HG03280 (cell line): ENCODE measurements around the gene MT1F.
A peak's percentile ranks its signal among the peaks of the same experiment; 100 is the strongest.

Source experiments
- ATAC-seq: cut with Tn5 transposase; IDR thresholded peaks from one replicate; pipeline ENCODE4 v1.9.1; 2021; ENCODE audit warnings: mild to moderate bottlenecking, moderate library complexity; ENCODE audit not compliant: unreplicated experiment

MT1F gene

GRCh38 chr16:56625140-56625942 lies 32.4 kb upstream of the MT1F start, which contains the start of gene MT1E:
MT1E (plus strand) TSS chr16:56625781; CDS start chr16:56625852, 71 bp downstream.
- ATAC-seq = no peak

- ATAC-seq = no peak
Observed at GRCh38 chr16:56625943-56626654, 31.7 kb upstream of the MT1F start.

- no peak for ATAC-seq
Observed at GRCh38 chr16:56626685-56627084, 31.1 kb upstream of the MT1F start.

GRCh38 chr16:56628486-56629350 lies 29.0 kb upstream of the MT1F start:
- ATAC-seq = no peak

GRCh38 chr16:56629531-56629930 lies 28.2 kb upstream of the MT1F start:
- no peak for ATAC-seq

DNA sequence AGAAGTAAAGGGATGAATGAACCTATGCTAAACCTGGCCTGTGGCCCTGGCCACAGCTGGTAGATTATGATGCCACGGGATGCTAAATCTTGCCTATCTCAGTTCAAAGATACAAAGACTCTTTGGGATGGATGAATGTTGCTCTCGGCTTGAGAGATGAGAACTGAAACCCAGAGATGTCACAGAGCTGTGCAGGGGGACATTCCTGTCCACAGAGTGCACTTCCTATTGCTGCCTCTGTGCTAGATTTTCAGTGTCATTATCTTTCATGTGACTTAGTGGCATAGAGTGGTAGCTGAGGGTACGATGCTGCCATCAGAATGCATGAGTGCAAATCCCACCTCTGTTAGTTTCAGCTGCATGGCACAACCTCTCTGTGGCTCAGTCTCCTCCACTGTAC lies 27.6 kb upstream of the MT1F start:
- peak; percentile 53 for ATAC-seq

DNA sequence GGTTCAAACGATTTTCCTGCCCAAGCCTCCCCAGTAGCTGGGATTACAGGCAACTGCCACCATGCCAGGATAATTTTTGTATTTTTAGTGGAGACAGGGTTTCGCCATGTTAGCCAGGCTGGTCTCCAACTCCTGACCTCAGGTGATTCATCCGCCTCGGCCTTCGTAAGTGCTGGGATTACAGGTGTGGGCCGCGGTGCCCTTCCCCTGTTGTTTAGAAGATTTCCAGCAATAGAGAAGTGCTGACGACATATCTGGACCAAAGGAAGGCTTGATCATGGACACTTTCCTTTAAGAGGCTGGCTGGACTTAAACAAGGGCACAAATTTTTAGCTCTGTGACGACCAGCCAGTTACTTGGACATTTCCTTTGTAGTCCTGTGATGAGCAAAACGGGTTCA lies 26.6 kb upstream of the MT1F start:
- no peak for ATAC-seq

DNA sequence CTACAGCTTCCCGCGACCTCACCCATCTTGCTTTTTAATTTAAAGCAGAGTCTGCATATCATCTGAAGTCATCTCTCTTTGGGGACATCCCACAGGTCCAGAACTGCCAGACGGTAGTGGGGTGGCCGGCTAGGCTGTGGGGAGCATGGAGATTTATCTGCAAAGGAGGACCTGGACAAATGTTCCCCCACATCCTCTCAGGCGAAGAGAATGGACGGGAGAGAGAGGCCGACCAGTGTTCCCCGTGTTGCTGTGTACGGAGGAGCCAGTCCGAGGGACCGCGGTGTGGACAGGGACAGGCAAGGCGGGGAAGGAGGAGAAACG lies 26.0 kb upstream of the MT1F start:
- no peak for ATAC-seq

DNA sequence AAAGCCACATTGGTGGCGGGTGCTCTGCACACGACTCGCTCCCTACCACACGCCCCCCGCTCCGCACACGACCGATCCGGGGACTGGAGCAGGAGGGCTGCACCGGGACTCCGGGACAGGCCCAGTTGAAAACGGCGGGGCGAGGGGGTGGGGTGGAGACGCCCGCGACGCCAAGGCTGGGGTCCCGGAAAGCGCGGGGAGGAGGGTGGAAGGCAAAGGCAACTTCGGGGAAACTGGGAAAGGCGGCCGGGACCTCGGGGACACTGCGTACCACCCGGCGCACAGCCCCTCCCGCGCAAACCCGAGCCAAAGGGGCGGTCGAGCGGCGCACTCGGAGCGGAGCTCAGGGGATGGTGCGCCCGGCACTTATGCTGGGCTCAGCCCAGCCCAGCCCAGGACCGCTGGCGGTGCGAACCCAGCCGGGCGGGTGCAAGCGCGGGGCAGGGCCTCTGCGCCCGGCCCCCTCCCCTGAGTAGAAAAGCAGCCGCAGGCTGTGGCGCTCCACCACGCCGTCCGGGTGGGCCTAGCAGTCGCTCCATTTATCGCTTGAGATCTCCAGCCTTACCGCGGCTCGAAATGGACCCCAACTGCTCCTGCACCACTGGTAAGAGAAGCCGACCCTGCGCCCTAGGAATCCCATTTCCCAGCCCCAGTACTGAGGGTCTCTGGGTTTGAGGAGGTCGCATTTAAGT lies 25.5 kb upstream of the MT1F start, which contains the start of gene MT1M:
TSS of gene MT1M (plus strand) at position 504 of the 692 bp plus-strand sequence. CDS start at position 577, 73 bp downstream.
- no peak for ATAC-seq

DNA sequence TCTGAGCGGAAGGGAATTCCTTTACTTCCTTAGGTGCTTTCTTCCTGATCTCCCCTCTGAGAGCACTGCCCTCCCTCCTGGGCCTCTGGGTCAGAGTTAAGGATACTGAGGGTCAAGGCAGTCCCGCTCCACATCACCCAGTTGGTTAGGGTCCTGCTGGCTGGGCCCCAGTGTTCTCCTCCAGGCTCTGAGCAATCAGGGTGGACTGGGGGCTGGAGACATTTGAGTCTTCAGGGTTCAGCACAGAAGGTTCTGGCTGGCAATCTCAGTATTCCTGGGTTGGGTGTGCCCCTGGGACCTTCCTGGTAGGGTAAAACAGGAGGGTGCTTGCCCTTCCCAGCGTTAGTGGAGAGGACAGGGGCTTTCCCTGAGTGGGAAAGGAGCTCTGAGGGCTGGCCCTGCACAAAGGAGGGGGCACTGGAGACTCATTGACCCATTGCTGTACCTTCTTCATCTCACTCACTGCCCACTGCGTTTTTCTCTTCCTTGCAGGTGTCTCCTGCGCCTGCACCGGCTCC lies 24.9 kb upstream of the MT1F start:
- no peak for ATAC-seq

DNA sequence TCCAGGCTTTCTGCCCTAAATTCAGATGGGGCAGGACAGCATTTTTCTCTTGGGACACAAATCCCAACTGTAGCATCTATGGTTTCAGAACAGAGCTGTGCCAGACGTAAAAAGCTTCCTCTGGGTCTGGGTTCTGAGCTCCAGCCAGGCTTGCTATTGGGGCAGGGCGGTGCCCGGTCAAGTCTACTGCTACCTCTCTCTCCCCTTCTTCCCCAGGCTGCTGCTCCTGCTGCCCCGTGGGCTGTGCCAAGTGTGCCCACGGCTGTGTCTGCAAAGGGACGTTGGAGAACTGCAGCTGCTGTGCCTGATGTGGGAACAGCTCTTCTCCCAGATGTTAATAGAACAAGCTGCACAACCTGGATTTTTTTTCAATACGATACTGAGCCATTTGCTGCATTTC lies 24.2 kb upstream of the MT1F start:
- ATAC-seq = no peak

DNA sequence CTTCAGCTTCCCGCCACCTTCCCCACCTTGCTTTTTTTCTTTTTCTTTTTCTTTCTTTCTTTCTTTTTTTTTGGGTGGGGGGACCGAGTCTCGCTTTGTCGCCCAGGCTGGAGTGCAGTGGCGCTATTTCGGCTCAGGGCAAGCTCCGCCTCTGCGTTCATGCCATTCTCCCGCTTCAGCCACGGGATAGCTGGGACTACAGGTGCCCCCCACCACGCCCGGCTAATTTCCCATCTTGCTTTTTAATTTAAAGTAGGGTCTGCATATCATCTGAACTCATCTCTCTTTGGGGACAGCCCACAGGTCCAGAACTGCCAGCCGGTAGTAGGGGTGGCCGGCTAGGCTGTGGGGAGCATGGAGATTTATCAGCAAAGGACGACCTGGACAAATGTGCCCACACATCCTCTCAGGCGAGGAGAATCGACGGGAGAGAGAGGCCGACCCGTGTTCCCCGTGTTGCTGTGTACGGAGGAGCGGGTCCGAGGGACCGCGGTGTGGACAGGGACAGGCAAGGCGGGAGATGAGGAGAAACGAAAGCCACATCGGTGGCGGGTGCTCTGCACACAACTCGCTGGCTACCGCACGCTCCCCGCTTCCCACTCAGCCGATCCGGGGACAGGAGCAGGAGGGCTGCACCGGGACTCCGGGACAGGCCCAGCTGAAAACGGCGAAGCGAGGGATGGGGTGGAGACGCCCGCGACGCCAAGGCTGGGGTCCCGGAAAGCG lies 22.9 kb upstream of the MT1F start:
- no peak for ATAC-seq

GRCh38 chr16:56635441-56635967 lies 22.3 kb upstream of the MT1F start:
- ATAC-seq = no peak

- ATAC-seq = no peak
Observed at GRCh38 chr16:56636616-56637413, 20.9 kb upstream of the MT1F start.

GRCh38 chr16:56637814-56638750 lies 19.7 kb upstream of the MT1F start, which contains the start of gene MT1A:
MT1A (plus strand) TSS chr16:56638666; CDS start chr16:56638739, 73 bp downstream.
- ATAC-seq = no peak

DNA sequence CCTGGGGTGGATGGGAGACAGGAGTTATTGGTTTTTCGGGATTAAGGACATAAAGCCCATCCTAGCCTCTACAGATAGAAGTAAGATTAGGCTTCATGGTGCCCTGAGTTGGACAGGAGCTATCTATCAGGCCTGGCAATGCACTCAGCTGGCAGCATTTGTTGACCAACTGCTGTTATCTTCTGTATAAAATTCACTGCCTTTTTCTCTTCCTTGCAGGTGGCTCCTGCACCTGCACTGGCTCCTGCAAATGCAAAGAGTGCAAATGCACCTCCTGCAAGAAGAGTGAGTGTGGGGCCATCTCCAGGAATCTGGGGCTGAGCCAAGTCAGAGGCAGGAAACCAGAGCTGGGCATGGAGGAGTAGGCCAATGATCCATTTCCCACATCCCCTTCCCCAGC lies 18.7 kb upstream of the MT1F start:
- ATAC-seq = no peak

GRCh38 chr16:56640076-56640475 lies 17.7 kb upstream of the MT1F start:
- ATAC-seq = no peak

- ATAC-seq = no peak
Observed at GRCh38 chr16:56641166-56641565, 16.6 kb upstream of the MT1F start.
